GM18951 (cell line): ENCODE results near the gene ZNF644.
"Not testable (repeated sequence)": the region's sequence is repeated elsewhere in the genome, so short reads cannot be mapped to it uniquely, and the experiment has no call there.

Experiments
- POLR2A ChIP-seq: IDR thresholded peaks from 4 replicates; pipeline ENCODE4 v1.6.1; 2011; ENCODE audit warnings: mild to moderate bottlenecking; ENCODE audit not compliant: insufficient read length, insufficient read depth; ENCODE audit errors: extremely low read depth
- in situ Hi-C: fragments of 300-500 bp; cut with MboI; formaldehyde crosslinking; loops from one replicate; pipeline ENCODE4 v1.12.0; 2022; ENCODE audit warnings: low sequenced_read_pairs, mixed read lengths, inconsistent platforms; ENCODE audit not compliant: unreplicated experiment

ZNF644 gene

GRCh38 chr1:90952906-90953305 lies 68.9 kb downstream of the ZNF644 start:
- no peak for TF ChIP-seq POLR2A
- in situ Hi-C loops: no loop called here

GRCh38 chr1:90951009-90951408 lies 70.8 kb downstream of the ZNF644 start:
- in situ Hi-C loops: no loop called here
- TF ChIP-seq POLR2A: no peak

- in situ Hi-C loops: no loop called here
- TF ChIP-seq POLR2A: no peak
These were observed 73.5 kb downstream of the ZNF644 start for GRCh38 chr1:90948301-90948700.

GRCh38 chr1:90946630-90947029 lies 75.2 kb downstream of the ZNF644 start:
- no peak for TF ChIP-seq POLR2A
- in situ Hi-C loops: no loop called here

GRCh38 chr1:90945287-90945686 lies 76.5 kb downstream of the ZNF644 start:
- in situ Hi-C loops: no loop called here
- no peak for TF ChIP-seq POLR2A

- in situ Hi-C loops: no loop called here
- no peak for TF ChIP-seq POLR2A
These were observed 77.9 kb downstream of the ZNF644 start for GRCh38 chr1:90943966-90944365.

- no peak for TF ChIP-seq POLR2A
- in situ Hi-C loops: no loop called here
These were observed 81.1 kb downstream of the ZNF644 start for GRCh38 chr1:90940746-90941145.

GRCh38 chr1:90936731-90937130 lies 85.1 kb downstream of the ZNF644 start:
- in situ Hi-C loops: no loop called here
- TF ChIP-seq POLR2A: no peak

GRCh38 chr1:90936061-90936460 lies 85.8 kb downstream of the ZNF644 start:
- no peak for TF ChIP-seq POLR2A
- in situ Hi-C loops: no loop called here

- in situ Hi-C loops: not testable (repeated sequence)
These were observed 93.6 kb downstream of the ZNF644 start for GRCh38 chr1:90928231-90928630.

GRCh38 chr1:90927674-90928073 lies 94.2 kb downstream of the ZNF644 start:
- in situ Hi-C loops: not testable (repeated sequence)

GRCh38 chr1:90926971-90927370 lies 94.9 kb downstream of the ZNF644 start:
- no peak for TF ChIP-seq POLR2A
- in situ Hi-C loops: no loop called here

GRCh38 chr1:90925928-90926869 lies 95.6 kb downstream of the ZNF644 start:
- no peak for TF ChIP-seq POLR2A
- in situ Hi-C loops: no loop called here

- no peak for TF ChIP-seq POLR2A
- in situ Hi-C loops: no loop called here
These were observed 96.9 kb downstream of the ZNF644 start for GRCh38 chr1:90924982-90925381.
